ENCODE measurements around the gene WWOX. TPM values are rescaled to one million over a fixed set of nuclear protein-coding genes. Genes with fewer than 3 reads are reported as not detected.

WWOX gene
- total RNA-seq, 1 donor from 2014 or later, result 18.6 TPM

GRCh38 chr16:78892951-78893733 lies 793.7 kb downstream of the WWOX start:
- H3K27ac Mint-ChIP-seq (ENCODE audit: unreplicated experiment), result no peak overlapping the region
- no peak overlapping the region for H3K4me3 Mint-ChIP-seq (ENCODE audit: unreplicated experiment)
- H3K27me3 Mint-ChIP-seq (ENCODE audit: unreplicated experiment), result no peaks in the 10 kb centered on the region
- H3K4me1 Mint-ChIP-seq (ENCODE audit: unreplicated experiment), result no peaks in the 10 kb centered on the region
- H3K36me3 Mint-ChIP-seq (ENCODE audit: low read depth, unreplicated experiment), result no peaks in the 10 kb centered on the region
- no peak for DNase-seq (ENCODE audit: low spot score)
- H3K9me3 Mint-ChIP-seq (ENCODE audit: unreplicated experiment), result no peaks in the 10 kb centered on the region
- TF ChIP-seq CTCF (IDR thresholded peaks at IDR 0.05; ENCODE audit: unreplicated experiment), result no peak

GRCh38 chr16:78894886-78895285 lies 795.4 kb downstream of the WWOX start:
- no peaks in the 10 kb centered on the region for H3K4me1 Mint-ChIP-seq (ENCODE audit: unreplicated experiment)
- H3K27ac Mint-ChIP-seq (ENCODE audit: unreplicated experiment), result no peak overlapping the region
- no peak overlapping the region for H3K4me3 Mint-ChIP-seq (ENCODE audit: unreplicated experiment)
- H3K27me3 Mint-ChIP-seq (ENCODE audit: unreplicated experiment), result no peaks in the 10 kb centered on the region
- H3K36me3 Mint-ChIP-seq (ENCODE audit: low read depth, unreplicated experiment), result no peaks in the 10 kb centered on the region
- TF ChIP-seq CTCF (IDR thresholded peaks at IDR 0.05; ENCODE audit: unreplicated experiment), result no peak
- no peaks in the 10 kb centered on the region for H3K9me3 Mint-ChIP-seq (ENCODE audit: unreplicated experiment)
- no peak for DNase-seq (ENCODE audit: low spot score)

GRCh38 chr16:78895681-78896080 lies 796.2 kb downstream of the WWOX start:
- H3K4me1 Mint-ChIP-seq (ENCODE audit: unreplicated experiment), result no peaks in the 10 kb centered on the region
- H3K27ac Mint-ChIP-seq (ENCODE audit: unreplicated experiment), result no peak overlapping the region
- H3K36me3 Mint-ChIP-seq (ENCODE audit: low read depth, unreplicated experiment), result no peaks in the 10 kb centered on the region
- TF ChIP-seq CTCF (IDR thresholded peaks at IDR 0.05; ENCODE audit: unreplicated experiment), result no peak
- no peak for DNase-seq (ENCODE audit: low spot score)
- no peaks in the 10 kb centered on the region for H3K27me3 Mint-ChIP-seq (ENCODE audit: unreplicated experiment)
- H3K4me3 Mint-ChIP-seq (ENCODE audit: unreplicated experiment), result no peak overlapping the region
- H3K9me3 Mint-ChIP-seq (ENCODE audit: unreplicated experiment), result no peaks in the 10 kb centered on the region

GRCh38 chr16:78896280-78896679 lies 796.8 kb downstream of the WWOX start:
- Mint-ChIP-seq H3K4me3 (ENCODE audit: unreplicated experiment) (no peak overlapping the region), H3K4me1 (ENCODE audit: unreplicated experiment) (no peaks in the 10 kb centered on the region), H3K36me3 (ENCODE audit: low read depth, unreplicated experiment) (no peaks in the 10 kb centered on the region), H3K9me3 (ENCODE audit: unreplicated experiment) (no peaks in the 10 kb centered on the region), H3K27ac (ENCODE audit: unreplicated experiment) (no peak overlapping the region), H3K27me3 (ENCODE audit: unreplicated experiment) (no peaks in the 10 kb centered on the region)
- TF ChIP-seq CTCF (IDR thresholded peaks at IDR 0.05; ENCODE audit: unreplicated experiment), result no peak
- DNase-seq (ENCODE audit: low spot score), result no peak

- no peaks in the 10 kb centered on the region for H3K27me3 Mint-ChIP-seq (ENCODE audit: unreplicated experiment)
- H3K4me3 Mint-ChIP-seq (ENCODE audit: unreplicated experiment), result no peak overlapping the region
- H3K27ac Mint-ChIP-seq (ENCODE audit: unreplicated experiment), result no peak overlapping the region
- no peaks in the 10 kb centered on the region for H3K9me3 Mint-ChIP-seq (ENCODE audit: unreplicated experiment)
- no peaks in the 10 kb centered on the region for H3K4me1 Mint-ChIP-seq (ENCODE audit: unreplicated experiment)
- H3K36me3 Mint-ChIP-seq (ENCODE audit: low read depth, unreplicated experiment), result no peaks in the 10 kb centered on the region
- DNase-seq (ENCODE audit: low spot score), result no peak
- no peak for TF ChIP-seq CTCF (IDR thresholded peaks at IDR 0.05; ENCODE audit: unreplicated experiment)
These were observed 797.8 kb downstream of the WWOX start for GRCh38 chr16:78897299-78897698.
